ENCODE measurements around the gene MUL1. TPM values are rescaled to one million over a fixed set of nuclear protein-coding genes. Genes with fewer than 3 reads are reported as not detected.

The MUL1 gene
- total and polyA plus RNA-seq, 12 donors: 7.6 to 60.3 (median 42.6) TPM

GRCh38 chr1:20470194-20470593 is 37.8 kb downstream of the MUL1 start:
- no peak for DNase-seq
- H3K4me1 ChIP-seq: peaks cover 0 to 7% (median 0%) of the 10 kb centered on the region in 9 donors
- H3K4me3 ChIP-seq: no peak overlapping the region
- ATAC-seq: peak in 7 of 8 donors; percentile 53 to 83 (median 74)
- H3K27me3 ChIP-seq: peaks cover 0 to 37% (median 19%) of the 10 kb centered on the region in 7 donors
- H3K27ac ChIP-seq: no peak overlapping the region
- no peak for TF ChIP-seq CTCF (IDR thresholded peaks at IDR 0.05)
- H3K9me3 ChIP-seq: no peaks in the 10 kb centered on the region
- H3K36me3 ChIP-seq: no peaks in the 10 kb centered on the region
- intact Hi-C loops (cut with DNase I): loop anchor here in 1 of 10 donors (5.0 kb wide), 1 partner anchor 38 kb away; no protein-coding TSS in a partner anchor
- WGBS, 2 donors: 52 to 56% methylated on average over 3 of the region's 3 CpGs

GRCh38 chr1:20469406-20470076 is 38.4 kb downstream of the MUL1 start:
- no peak for TF ChIP-seq CTCF (IDR thresholded peaks at IDR 0.05)
- intact Hi-C loops (cut with DNase I): loop anchor here in 1 of 10 donors (5.0 kb wide), 1 partner anchor 37 kb away; no protein-coding TSS in a partner anchor
- ATAC-seq (no peak), DNase-seq (no peak)
- H3K27me3 ChIP-seq: peaks cover 0 to 33% (median 22%) of the 10 kb centered on the region in 7 donors
- 96 to 100% methylated on average over 1 of the region's 1 CpG for WGBS, 2 donors
- H3K36me3 ChIP-seq: no peaks in the 10 kb centered on the region
- no peak overlapping the region for H3K4me3 ChIP-seq
- peaks cover 0 to 7% (median 0%) of the 10 kb centered on the region in 9 donors for H3K4me1 ChIP-seq
- H3K9me3 ChIP-seq: no peaks in the 10 kb centered on the region
- no peak overlapping the region for H3K27ac ChIP-seq

- Histone ChIP-seq H3K4me3 (no peak overlapping the region), H3K36me3 (no peaks in the 10 kb centered on the region), H3K27ac (no peak overlapping the region), H3K27me3 (peaks cover 0 to 24% (median 6%) of the 10 kb centered on the region in 7 donors), H3K4me1 (peaks cover 0 to 6% (median 0%) of the 10 kb centered on the region in 9 donors), H3K9me3 (peaks cover 0 to 4% (median 0%) of the 10 kb centered on the region in 11 donors)
- WGBS, 2 donors: 70 to 73% methylated on average over 9 of the region's 9 CpGs
- TF ChIP-seq CTCF (IDR thresholded peaks at IDR 0.05): no peak
- ATAC-seq (no peak), DNase-seq (no peak)
- intact Hi-C loops (cut with DNase I): no loop called here
Observed at GRCh38 chr1:20466273-20466672, 41.7 kb downstream of the MUL1 start.

- ATAC-seq (no peak), DNase-seq (no peak)
- no peak overlapping the region for H3K27ac ChIP-seq
- TF ChIP-seq CTCF (IDR thresholded peaks at IDR 0.05): no peak
- H3K27me3 ChIP-seq: peaks cover 0 to 27% (median 10%) of the 10 kb centered on the region in 7 donors
- intact Hi-C loops (cut with DNase I): no loop called here
- H3K4me1 ChIP-seq: no peaks in the 10 kb centered on the region
- H3K36me3 ChIP-seq: no peaks in the 10 kb centered on the region
- H3K9me3 ChIP-seq: peaks cover 0 to 4% (median 0%) of the 10 kb centered on the region in 11 donors
- H3K4me3 ChIP-seq: no peak overlapping the region
- 67 to 75% methylated on average over 5 of the region's 5 CpGs for WGBS, 2 donors
Observed at GRCh38 chr1:20465187-20465586, 42.8 kb downstream of the MUL1 start.

Measured in heart right ventricle (tissue), 16 donors.